Activated gamma-delta T cell (primary cell): ENCODE data around the gene PFN4.
"Not testable (repeated sequence)": the region's sequence is repeated elsewhere in the genome, so short reads cannot be mapped to it uniquely, and the experiment has no call there.

Experiments used
- DNase-seq: peaks from one replicate; lab custom pipeline; 2025; lab: John Stamatoyannopoulos, UW
- total RNA-seq, 2 donors: gene quantifications; one replicate each; lab custom pipeline; 2026; lab: John Stamatoyannopoulos, UW

PFN4 gene, protein sequence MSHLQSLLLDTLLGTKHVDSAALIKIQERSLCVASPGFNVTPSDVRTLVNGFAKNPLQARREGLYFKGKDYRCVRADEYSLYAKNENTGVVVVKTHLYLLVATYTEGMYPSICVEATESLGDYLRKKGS
- total RNA-seq: 0.82 to 0.92 reads per million in 2 donors

DNA sequence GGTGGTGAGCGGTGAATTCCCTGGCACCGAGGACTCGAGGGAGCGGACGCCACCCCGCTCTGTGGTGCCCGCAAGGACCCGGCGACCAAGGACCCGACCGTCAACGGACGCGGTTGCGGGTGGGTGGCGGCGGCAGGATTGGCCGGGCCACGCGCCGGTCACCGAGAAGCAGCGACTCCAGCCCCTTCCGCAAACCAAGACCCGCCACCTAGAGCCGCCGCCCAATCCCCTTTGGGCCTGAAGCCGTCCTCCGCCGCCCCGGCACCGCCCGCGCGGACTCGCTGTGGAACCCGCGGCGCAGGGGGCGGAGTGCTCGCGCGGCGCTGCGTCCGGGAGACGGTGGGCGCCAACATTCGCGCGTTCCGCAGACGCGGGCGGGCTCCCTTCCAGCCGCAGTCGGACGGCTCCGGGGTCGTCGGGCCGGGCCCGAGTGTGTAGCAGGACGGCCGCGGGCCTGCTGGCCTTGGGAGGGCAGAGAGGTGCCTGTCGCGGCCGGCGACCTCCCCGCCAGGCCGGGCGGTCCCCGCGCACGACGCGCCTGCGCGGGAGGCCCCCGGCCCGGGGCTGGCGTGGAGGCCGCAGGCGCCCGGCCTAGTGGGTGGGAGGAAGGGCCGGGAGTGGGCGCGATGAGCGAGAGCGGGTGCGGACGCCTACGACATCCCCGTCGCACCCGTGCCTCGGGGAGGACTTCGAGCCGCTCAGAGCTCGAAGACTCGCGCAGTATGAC, at the start of gene PFN4, which contains the start of gene FAM228B:
Gene PFN4, minus strand, starts transcription at position 140 of the 727 bp plus-strand sequence. CDS start 799 bp downstream, outside the sequence.
Gene FAM228B, plus strand, starts transcription at position 275 of the 727 bp plus-strand sequence. CDS start 893 bp downstream, outside the sequence.
- DNase-seq: peak; percentile 41

DNA sequence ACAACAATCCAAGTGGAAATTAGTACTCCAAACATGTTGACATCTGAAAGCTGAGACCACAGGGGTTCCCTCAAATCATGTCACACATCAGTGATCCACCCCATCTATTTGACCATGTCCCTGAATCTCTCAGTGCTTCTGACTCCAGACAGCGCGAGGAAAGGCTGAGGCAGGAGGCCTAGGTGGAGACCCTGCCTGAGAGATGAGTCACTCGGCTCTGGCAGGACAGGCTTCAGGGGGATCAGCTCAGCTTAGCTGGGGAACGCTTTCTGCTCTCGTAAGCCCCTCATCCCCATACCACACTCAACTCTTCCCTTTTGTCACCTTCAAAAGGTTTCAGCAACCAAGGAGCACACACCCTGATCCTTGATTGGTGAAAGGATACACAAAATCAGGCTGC, 45.9 kb upstream of the PFN4 start:
- no peak for DNase-seq

DNA sequence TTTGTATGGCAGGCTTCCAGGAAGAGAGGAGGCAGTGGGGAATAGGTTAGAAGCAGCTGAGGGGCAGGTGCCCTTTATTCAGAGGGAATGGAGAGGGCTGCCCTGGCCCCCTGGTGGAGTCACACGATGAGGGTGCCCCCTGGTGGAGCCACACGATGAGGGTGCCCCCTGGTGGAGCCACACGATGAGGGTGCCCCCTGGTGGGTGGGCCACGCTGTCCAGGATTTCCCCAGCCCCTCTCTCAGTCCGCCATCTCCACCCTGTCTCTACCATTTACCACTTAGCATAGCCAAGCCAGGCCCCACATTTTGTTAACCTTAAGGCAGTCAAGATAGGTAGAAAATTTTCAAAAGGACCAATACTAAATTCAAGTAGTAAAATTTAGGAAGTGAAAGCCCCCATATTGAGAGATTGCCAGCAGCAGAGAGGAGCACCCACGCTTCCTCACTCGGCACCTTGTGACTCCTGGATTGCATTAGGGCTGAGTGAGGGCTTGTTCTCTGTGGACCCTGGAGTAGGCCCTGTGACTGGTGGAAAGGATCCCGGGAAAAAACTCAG, 41.4 kb upstream of the PFN4 start:
- DNase-seq: no peak

DNA sequence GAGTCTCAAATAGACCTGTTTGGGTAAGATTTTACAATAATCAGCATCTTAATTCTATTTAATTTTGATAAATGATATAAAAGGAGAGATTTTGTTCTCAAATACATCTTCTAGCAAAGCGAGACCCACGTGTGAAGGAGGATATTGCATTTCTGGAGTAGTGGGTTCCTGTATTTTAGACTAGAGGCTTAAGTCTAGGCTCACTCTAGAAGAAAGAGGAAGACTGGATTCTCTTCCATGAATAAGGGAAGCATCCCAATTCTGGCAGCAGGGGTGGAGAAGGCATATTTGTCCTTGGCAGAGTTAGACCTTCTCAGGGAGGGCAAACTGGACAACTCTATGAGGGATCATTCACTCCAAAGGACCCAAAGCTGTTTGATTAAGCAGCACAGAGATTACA, 40.5 kb upstream of the PFN4 start:
- DNase-seq: no peak

DNA sequence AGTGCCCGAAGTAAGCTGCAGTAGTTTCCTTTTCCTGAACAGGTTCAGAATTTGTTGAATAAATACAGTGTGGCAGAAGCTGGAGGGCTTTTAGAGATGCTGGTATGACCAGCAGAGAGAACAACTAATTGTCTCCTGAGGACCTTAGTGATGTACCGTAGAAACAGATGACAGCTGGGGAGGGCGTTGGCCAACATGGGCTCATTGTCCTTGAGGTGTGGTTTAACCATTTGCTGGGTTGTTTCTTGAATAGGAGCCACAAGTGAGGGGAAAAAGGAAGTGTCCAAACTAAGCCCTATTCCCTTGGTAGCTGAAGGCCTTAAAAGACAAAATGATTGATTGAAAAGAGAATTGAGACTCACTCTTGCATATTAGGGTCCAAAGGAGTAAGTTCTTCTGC, 40.1 kb upstream of the PFN4 start:
- DNase-seq: no peak

DNA sequence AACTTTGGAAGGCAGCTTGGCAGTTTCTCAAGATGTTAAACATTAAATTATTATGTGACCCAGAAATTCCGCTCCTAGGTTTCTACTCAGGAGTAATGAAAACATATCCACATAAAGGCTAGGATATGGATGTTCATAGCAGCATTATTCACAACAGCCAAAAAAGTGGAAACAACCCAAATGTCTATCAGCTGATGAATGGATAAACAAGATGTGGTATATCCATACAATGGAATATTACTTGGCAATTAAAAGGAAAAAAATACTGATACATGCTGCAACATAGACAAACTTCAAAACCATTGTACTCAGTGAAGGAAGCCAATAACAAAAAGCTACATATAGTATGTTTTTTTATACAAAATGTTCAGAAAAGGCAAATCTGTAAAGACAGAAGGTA, 39.4 kb upstream of the PFN4 start:
- no peak for DNase-seq

DNA sequence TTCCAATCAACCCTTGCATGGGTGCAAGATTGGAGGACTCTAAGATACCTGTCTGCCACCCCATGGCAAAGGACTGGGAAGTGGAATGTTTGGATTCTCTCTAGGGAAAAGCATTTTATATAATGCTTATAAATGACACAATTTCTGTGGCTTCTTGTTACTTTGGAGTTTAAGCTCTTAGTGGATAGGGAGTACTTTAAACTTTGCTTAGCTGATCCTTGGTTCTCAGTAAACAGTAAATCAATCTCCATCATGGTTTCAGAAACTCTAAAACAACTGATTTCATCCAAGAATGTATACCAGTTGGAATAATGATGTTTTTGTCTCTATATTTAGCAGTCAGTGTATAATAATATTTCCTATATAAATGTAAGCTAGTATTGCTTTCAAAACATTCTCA, 37.6 kb upstream of the PFN4 start:
- no peak for DNase-seq

DNA sequence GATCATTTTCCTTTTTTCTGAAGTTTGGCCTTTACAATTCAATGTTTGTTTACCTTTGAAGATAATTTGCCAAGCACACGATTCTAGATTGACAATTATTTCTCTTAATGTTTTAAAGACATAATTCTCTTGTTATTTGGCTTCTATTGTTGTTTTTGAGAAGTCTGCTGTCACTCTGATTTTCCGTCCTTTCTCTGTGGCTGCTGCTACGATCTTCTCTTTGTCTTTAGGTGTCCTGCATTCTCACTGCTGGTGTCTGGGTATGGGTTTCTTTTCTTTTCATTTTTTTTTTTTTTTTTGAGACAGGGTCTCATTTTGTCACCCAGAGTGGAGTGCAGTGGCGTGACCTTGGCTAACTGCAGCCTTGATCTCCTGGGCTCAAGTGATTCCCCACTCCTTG, 36.6 kb upstream of the PFN4 start:
- DNase-seq: no peak

DNA sequence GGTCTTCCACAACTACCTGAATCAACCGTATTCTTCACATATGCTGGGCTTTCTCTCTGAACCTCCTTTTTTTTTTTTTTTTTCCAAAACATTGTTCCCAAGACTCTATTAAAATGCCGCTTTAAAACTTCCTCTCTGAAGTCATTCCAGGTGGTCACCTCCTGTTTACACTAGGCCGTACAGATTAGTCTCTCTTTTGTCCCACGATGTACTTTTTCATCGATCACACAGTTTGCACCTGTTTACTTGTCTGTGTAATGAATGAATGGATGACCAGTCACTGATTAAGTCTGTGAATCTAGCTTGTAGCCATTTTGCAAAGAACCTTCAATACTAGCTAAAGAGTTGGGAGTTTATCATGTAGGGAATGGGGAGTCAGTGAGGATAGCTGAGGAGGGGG, 35.0 kb upstream of the PFN4 start:
- no peak for DNase-seq

DNA sequence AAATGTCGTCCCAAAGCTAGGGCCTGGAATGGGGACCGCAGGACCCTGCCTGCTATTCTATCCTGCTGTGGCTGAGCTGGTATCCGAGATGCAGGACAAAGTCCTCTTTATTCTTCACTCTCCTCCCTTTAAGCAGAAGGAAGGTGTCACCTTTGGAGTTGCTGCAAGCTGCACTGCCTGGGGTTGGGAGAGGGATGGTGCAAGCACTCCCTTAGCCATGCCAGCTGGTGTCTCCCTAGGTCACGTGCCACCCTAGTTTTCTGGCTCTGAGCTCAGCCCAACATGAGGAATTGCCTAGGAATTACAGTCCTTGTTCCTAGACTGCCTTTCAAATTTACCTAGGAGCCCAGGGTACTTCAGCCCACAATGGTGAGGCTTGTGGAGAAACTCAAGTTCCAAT, 30.3 kb upstream of the PFN4 start:
- no peak for DNase-seq

DNA sequence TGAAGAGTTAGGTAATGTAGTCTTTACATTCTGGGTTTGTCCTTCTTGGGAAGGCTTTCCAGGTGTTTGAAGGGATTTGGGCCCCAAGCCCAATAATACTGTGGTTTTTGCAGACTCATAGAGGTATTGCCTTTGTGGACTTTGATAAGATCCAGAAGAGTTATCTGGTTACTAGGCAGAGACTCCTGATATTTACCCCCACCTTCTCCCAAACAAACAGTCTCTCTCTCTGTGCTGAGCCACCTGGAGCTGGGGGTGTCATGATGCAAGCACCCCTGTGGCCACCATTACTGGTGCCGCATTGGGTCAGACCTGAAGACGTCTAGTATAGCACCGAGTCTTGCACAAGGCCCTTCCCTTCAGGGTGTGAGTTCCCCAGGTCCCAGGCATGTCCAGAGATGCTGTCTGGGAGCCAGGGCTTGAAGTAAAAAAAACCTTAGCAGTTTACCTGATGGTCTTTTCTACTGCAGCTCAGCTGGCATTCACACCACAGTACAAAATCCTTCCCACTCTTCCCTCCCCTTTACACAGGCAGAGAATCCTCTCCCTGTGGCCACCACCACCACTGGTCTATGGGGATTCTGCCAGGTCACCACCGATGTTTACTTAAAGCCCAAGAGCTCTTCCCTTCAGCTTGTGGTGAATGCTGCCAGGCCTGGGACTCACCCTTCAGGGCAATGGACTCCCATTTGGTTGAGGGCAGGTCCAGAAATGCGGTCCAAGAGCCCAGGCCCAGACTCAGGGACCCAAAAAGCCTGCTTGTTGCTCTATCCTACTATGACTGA, 29.5 kb upstream of the PFN4 start:
- DNase-seq: no peak

DNA sequence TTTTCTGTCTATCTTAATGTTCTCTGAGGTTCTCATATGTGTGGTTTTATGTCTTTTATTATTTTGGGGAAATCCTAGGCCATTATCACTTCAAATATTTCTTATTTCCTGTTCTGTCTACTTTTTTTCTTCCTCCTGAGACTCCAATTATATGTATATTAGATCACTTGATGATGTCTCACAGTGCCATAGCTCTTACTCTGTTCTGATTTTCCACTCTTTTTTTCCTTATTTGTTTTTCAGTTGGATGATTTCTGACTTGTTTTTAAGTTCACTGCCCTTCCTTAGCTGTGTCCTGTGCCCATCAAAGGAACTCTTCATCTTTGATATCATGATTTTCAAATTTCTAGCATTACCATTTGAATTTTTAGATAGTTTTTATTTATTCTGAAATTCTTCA, 24.2 kb upstream of the PFN4 start:
- DNase-seq: no peak

DNA sequence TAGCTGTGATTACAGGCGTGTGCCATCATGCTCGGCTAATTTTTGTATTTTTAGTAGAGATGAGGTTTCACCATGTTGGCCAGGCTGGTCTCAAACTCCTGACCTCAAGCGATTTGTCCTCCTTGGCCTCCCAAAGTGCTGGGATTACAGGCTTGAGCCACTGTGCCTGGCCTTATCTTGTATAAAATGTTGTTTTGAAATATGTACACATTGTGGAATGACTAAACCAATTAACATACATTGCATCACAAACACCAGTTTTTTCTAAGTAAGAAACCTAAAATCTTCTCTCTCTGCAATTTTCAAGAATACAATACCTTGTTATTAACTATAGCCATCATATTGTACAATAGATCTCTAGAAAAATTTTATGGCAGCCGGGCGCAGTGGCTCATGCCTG, 17.2 kb upstream of the PFN4 start:
- DNase-seq: not testable (repeated sequence)

DNA sequence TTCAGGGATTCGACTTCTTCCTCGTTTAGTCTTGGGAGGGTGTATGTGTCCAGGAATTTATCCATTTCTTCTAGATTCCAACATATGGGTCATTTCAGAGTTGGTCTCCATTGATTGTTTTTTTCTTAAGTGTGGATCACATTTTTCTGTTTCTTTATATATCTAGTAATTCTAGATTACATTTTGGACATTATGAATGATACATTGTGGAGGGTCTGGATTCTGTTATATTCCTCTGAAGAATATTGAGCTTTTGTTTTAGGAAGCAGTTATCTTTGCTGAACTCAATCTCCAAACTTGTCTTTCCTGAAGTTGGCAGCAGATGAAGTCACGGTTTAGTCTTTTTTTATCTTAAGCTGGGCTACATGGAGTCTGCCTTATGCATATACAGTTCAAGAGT, 9.4 kb upstream of the PFN4 start:
- DNase-seq: no peak

DNA sequence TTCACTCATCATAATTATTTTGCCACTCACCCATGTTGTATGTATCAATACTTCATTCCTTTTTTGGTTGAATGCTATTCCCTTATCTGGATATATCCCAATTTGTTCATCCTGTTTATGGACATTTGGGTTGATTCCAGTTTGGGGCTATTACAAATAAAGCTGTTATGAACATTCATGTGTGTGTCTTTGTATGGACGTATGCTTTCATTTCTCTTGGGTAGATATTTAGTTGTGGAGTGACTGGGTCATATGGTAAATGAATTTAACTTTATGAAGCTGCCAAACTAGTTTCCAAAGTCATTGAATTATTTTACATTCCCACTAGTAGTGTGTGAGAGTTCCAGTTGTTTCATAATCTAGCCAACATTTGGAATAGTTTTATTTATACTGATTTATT, 2.8 kb upstream of the PFN4 start:
- DNase-seq: no peak

DNA sequence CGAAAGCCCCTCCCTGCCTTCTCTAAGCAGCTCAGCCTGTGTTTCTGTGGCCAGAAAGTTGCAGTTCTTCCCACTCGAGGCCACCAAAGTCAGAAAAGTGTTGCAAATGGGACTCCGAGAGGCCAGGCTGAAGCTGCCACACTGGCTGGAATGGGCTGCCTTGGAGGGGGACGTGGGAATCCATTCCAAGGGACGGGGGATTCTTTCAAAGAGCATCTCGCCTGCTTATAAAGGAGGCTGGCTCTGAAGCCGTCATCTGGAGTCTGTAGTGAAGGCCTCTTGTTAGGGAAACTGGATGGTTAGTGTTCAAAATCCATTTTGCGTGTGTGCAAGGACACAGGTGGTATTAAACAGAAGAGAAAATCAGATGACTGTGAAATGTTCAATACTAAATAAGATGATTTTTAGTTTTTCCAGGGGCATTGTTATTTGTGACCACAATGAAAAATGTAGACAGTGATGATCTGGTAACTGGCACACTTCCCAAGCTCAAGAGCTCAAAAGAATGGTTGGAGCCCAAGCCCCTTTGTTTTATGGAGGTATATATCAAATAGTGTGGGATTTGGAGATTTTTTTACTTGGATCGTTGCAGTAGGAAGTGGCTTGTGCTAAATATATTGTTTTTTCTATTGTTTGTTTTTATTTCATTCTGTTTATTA, 917 bp upstream of the PFN4 start:
- no peak for DNase-seq

DNA sequence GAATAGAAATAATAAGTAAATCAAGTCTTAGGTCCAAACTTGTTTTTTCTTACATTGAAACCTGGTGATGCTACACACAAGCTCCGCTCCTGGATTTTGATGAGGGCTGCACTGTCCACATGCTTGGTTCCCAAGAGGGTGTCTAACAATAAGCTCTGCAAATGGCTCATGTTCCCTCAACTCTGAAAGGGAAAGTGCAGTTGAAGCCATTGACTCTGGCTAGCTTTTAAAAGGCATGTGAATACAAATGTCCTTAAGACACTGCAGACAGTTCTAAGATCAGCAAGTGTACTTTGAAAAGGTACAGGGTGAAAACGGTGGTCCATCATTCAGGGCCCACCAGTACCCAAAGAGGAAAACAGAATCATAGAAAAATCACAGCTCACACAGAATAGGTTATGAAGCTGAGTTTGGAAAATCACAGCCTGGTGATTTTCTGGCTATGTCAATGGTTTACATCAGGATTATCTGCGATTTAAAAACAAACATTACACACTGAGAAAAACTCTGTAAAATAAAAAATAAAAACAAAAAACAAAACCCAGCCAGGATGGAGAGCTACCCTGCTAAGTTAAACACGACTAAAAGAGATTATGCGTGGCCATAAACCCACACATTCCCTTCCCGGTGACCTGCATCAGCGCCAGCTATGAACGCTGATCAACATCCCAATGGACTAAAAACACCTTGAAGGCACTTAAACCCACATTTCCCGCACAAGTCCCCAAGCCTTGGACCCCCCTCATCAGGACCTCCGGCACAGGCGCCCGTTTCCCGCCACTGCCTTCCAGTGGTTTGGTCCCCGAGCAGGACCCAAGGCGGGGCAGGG, 554 bp downstream of the PFN4 start:
- DNase-seq: no peak

DNA sequence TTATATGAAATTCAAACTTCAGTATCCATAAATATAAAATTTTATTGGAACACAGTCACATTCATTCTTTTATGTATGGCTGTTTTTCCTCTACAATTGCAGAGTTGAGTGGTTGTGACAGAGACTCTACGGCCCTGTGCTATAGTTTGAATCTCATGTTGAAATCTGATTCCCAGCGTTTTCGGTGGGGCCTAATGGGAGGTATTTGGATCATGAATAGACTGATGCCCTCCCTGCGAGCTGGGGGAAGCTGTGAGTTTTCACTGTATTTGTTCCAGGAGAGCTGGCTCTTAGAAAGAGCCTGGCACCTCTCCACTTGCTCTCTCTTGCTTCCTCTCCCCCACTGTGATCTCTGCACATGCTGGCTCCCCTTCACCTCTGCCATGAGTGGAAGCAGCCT, 1.7 kb downstream of the PFN4 start:
- no peak for DNase-seq

DNA sequence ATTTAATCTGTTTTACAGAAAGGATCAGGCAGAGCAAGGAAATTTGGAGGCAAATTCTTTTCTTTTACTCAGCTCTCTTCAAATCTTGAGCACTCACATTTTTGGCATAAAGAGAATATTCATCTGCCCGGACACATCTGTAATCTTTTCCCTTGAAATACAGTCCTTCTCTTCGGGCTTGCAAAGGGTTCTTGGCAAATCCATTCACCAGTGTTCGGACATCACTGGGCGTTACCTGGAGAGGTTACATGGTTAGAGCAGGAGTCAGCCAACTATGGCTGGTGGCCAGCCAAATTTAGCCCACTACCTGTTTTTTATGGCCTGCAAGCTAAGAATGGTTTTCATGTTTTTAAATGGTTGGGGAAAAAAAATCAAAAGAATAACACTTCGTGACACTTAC, 2.1 kb downstream of the PFN4 start:
- DNase-seq: no peak

DNA sequence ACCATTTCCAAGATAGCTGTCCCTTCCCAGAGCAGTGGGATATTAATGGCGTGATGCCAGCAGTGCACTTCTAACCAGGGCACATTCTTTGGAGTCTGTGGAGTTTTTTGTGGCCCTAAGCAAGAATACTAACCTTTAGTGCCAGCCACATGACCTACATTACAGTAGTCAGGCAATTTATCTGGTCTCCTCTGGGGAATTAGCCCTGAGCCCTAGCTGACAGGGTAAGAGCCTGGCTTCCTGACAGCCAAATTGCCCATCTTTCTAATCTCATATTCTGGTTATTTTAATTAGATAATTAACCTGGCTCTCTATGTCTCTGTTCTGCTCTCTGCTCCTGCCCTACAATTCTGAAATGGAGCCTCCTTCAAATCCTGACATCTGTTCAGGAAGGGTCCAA, 5.2 kb downstream of the PFN4 start:
- no peak for DNase-seq

DNA sequence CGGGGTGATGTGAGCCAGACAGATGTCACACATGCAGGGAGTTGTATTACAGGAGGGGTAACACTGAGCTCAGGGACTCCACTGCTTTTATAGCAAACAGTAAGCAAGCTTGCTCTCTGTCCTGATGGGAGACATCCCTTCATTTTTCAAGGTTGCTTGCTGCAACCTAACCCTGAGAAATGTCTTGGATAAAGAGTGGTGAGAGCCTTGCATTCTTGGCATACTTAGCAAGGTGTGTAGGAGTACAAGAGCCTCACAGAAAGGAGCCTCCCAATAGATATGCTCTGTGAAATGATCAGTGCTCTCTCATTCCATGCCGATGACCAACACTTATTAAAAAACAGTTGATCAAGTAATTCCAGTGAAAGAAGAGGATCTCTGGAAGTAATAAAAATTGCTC, 8.1 kb downstream of the PFN4 start:
- no peak for DNase-seq
